ENCODE results near the gene PGD.
"Not testable (repeated sequence)": the region's sequence is repeated elsewhere in the genome, so short reads cannot be mapped to it uniquely, and the experiment has no call there.

The PGD gene

GRCh38 chr1:10374442-10374860, 24.4 kb upstream of the PGD start:
- no peaks in the 10 kb centered on the region for H3K9me3 ChIP-seq (ENCODE audit: insufficient read depth, low read length)
- no peak for TF ChIP-seq CTCF (IDR thresholded peaks at IDR 0.05; ENCODE audit: insufficient read depth, low read length, poor library complexity, severe bottlenecking)
- no peak for TF ChIP-seq EZH2phosphoT487 (conservative IDR thresholded peaks at IDR 0.05; ENCODE audit: low read length)
- H3K27ac ChIP-seq (ENCODE audit: low read depth, low read length), result no peak overlapping the region
- no peaks in the 10 kb centered on the region for H3K36me3 ChIP-seq (ENCODE audit: low read length)
- no peaks in the 10 kb centered on the region for H3F3A ChIP-seq (ENCODE audit: insufficient read depth)
- no peak overlapping the region for H2AFZ ChIP-seq (ENCODE audit: low read depth, low read length, severe bottlenecking)
- no peaks in the 10 kb centered on the region for H3K79me2 ChIP-seq (ENCODE audit: insufficient read depth, low read length)
- H3K4me2 ChIP-seq (ENCODE audit: low read depth, low read length, poor library complexity, severe bottlenecking), result no peak overlapping the region
- H3K4me3 ChIP-seq (ENCODE audit: insufficient read depth, low read length, poor library complexity, severe bottlenecking), result no peak overlapping the region
- no peaks in the 10 kb centered on the region for H3K27me3 ChIP-seq (ENCODE audit: low read length)
- H3K9ac ChIP-seq (ENCODE audit: low read length), result no peak overlapping the region
- no peaks in the 10 kb centered on the region for H4K20me1 ChIP-seq (ENCODE audit: low read depth, low read length)
- H3K9me2 ChIP-seq (replicated peaks; ENCODE audit: insufficient read depth, low read length), result no peaks in the 10 kb centered on the region

- not testable (repeated sequence) for H3K4me3 ChIP-seq (ENCODE audit: insufficient read depth, low read length, poor library complexity, severe bottlenecking); H3K9me2 ChIP-seq (replicated peaks; ENCODE audit: insufficient read depth, low read length); H3K9ac ChIP-seq (ENCODE audit: low read length); H4K20me1 ChIP-seq (ENCODE audit: low read depth, low read length); H3F3A ChIP-seq (ENCODE audit: insufficient read depth); H3K79me2 ChIP-seq (ENCODE audit: insufficient read depth, low read length); H3K27ac ChIP-seq (ENCODE audit: low read depth, low read length); H3K4me2 ChIP-seq (ENCODE audit: low read depth, low read length, poor library complexity, severe bottlenecking); H3K27me3 ChIP-seq (ENCODE audit: low read length); H3K36me3 ChIP-seq (ENCODE audit: low read length); H3K9me3 ChIP-seq (ENCODE audit: insufficient read depth, low read length); H2AFZ ChIP-seq (ENCODE audit: low read depth, low read length, severe bottlenecking)
- peak; percentile 41 for TF ChIP-seq CTCF (IDR thresholded peaks at IDR 0.05; ENCODE audit: insufficient read depth, low read length, poor library complexity, severe bottlenecking)
Measured at GRCh38 chr1:10377365-10378029, 21.4 kb upstream of the PGD start.

GRCh38 chr1:10378081-10378841, 20.6 kb upstream of the PGD start:
- no peaks in the 10 kb centered on the region for H3F3A ChIP-seq (ENCODE audit: insufficient read depth)
- H3K36me3 ChIP-seq (ENCODE audit: low read length), result no peaks in the 10 kb centered on the region
- H2AFZ ChIP-seq (ENCODE audit: low read depth, low read length, severe bottlenecking), result no peak overlapping the region
- H3K9ac ChIP-seq (ENCODE audit: low read length), result no peak overlapping the region
- no peak overlapping the region for H3K4me3 ChIP-seq (ENCODE audit: insufficient read depth, low read length, poor library complexity, severe bottlenecking)
- no peaks in the 10 kb centered on the region for H4K20me1 ChIP-seq (ENCODE audit: low read depth, low read length)
- H3K27ac ChIP-seq (ENCODE audit: low read depth, low read length), result no peak overlapping the region
- no peak overlapping the region for H3K4me2 ChIP-seq (ENCODE audit: low read depth, low read length, poor library complexity, severe bottlenecking)
- no peaks in the 10 kb centered on the region for H3K27me3 ChIP-seq (ENCODE audit: low read length)
- H3K9me3 ChIP-seq (ENCODE audit: insufficient read depth, low read length), result no peaks in the 10 kb centered on the region
- no peaks in the 10 kb centered on the region for H3K79me2 ChIP-seq (ENCODE audit: insufficient read depth, low read length)
- H3K9me2 ChIP-seq (replicated peaks; ENCODE audit: insufficient read depth, low read length), result no peaks in the 10 kb centered on the region
- no peak for TF ChIP-seq CTCF (IDR thresholded peaks at IDR 0.05; ENCODE audit: insufficient read depth, low read length, poor library complexity, severe bottlenecking)
- no peak for TF ChIP-seq EZH2phosphoT487 (conservative IDR thresholded peaks at IDR 0.05; ENCODE audit: low read length)

Measured in SU-DHL-6 (cell line).